GM18861 (cell line): ENCODE results near the gene GLTPD2.
"Not testable (repeated sequence)": the region's sequence is repeated elsewhere in the genome, so short reads cannot be mapped to it uniquely, and the experiment has no call there.

ENCODE experiments used
- ATAC-seq: cut with Tn5 transposase; IDR thresholded peaks from one replicate; pipeline ENCODE4 v1.9.1; 2021; ENCODE audit not compliant: unreplicated experiment

The GLTPD2 gene

DNA sequence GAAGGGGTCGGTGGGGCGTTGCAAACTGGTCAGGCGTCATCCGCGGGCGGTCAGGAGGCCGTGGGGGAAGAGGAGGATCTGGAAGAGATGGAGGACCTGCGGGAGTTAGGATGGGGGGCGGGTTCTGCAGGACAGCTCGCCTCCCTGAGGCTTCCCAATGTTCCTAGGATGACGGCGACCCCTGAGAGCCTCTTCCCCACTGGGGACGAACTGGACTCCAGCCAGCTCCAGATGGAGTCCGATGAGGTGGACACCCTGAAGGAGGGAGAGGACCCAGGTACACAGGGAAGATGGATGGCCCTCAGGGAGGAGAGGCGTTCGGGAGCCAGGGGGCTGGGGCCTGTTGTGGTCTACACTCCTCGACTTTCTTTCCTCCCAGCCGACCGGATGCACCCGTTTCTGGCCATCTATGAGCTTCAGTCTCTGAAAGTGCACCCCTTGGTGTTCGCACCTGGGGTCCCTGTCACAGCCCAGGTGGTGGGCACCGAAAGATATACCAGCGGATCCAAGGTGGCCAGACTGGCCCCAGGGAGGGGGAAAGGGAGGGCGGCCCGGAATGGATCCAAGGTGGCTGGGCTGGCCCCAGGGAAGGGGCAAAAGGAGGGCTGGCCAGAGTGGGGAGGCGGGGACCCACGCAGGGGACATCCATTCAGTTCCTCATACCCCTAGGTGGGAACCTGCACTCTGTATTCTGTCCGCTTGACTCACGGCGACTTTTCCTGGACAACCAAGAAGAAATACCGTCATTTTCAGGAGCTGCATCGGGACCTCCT lies 19.0 kb downstream of the GLTPD2 start:
- no peak for ATAC-seq

DNA sequence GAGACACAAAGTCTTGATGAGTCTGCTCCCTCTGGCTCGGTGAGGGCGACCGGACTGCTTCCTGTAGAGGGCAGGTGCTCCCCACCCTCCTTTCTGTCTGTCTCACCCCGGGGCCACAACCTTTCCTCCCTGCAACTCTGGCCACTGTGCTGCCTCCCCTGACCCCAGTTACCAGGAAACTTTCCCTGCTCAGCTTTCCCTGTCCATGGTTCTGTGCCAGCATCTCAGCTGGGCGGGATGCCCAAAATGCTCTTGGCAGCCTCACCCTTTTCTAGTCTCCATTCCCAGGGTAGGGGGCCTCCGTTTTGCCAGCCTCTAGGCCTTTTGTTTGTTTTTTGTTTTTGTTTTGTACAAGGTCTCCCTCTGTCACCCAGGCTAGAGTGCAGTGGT lies 19.6 kb downstream of the GLTPD2 start:
- ATAC-seq = no peak

GRCh38 chr17:4810696-4811290 lies 22.0 kb downstream of the GLTPD2 start:
- ATAC-seq = no peak

GRCh38 chr17:4811471-4811870 lies 22.7 kb downstream of the GLTPD2 start:
- no peak for ATAC-seq

DNA sequence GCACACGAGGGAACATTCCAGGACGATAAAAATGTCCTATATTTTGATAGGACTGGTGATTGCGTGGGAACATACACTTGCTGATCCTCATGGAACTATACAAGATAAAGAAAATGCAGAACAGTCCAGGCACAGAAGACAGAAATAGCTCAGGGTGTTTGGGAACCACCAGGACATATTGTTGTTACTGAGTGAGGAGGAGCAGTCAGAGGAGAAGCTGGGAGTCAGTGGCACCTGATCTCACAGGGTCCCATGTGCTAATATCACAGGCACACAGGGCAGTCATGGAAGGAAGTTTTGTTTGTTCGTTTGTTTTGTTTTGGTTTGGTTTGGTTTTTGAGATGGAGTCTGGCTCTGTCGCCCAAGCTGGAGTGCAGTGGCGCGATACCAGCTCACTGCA lies 23.9 kb downstream of the GLTPD2 start:
- ATAC-seq = no peak

- no peak for ATAC-seq
These were observed 26.4 kb downstream of the GLTPD2 start for GRCh38 chr17:4815043-4815675.

GRCh38 chr17:4816826-4817225 lies 28.1 kb downstream of the GLTPD2 start:
- ATAC-seq = no peak

DNA sequence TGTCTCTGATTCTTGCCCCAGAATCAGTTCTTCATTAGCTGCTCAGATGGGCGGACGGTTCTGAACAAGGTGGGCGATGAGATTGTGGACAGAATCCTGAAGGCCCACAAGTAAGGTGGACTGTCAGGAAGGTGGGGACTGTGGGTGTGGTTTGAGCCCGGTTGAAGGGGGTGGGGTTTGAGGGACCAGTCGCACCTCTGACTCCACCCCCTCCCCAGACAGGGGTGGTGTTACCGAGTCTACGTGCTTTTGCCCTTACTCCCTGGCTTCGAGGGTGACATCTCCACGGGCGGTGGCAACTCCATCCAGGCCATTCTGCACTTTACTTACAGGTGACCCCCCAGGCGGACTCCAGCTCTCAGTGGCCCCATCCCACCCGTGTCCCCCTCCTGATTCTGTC lies 29.5 kb downstream of the GLTPD2 start:
- no peak for ATAC-seq

DNA sequence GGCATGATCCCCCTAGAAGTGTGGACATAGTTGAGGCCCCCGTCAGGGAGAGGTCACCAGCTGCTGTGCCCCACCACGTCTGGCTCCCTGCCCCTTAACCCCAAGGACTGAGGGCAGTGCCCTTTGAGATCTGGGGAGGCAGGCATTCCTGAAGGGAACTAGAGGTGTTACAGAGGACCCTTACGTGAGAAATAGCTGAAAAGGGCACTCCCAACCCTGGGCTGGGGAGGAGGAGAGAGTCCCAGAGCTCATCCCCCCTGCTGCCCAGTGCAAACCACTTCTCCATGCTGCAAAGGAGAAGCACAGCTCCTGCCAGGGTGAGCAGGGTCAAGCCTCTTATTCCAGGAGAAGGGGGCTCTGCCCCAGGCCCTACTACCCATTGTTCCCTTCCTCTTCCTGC lies 34.1 kb downstream of the GLTPD2 start:
- no peak for ATAC-seq

GRCh38 chr17:4823373-4824089 lies 34.8 kb downstream of the GLTPD2 start:
- no peak for ATAC-seq

DNA sequence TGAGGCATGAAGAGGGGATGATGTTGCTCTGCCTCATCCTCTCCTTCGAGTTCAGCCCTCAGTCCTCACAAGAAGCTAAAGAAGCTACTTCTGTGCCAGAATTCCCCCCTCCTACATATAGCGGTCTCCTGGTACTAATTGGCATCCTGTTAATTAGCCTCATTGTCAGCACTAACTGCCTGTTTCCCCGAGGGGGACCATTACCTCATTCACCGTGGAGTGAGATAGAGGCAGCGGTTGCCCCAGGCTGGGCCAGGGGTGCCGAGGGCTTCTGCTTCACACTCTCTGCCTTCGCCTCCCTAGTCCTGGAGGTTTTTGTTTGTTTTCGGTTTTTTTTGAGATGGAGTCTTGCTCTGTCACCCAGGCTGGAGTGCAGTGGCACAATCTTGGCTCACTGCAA lies 38.6 kb downstream of the GLTPD2 start:
- no peak for ATAC-seq

- not testable (repeated sequence) for ATAC-seq
These were observed 44.0 kb downstream of the GLTPD2 start for GRCh38 chr17:4832829-4833177.

DNA sequence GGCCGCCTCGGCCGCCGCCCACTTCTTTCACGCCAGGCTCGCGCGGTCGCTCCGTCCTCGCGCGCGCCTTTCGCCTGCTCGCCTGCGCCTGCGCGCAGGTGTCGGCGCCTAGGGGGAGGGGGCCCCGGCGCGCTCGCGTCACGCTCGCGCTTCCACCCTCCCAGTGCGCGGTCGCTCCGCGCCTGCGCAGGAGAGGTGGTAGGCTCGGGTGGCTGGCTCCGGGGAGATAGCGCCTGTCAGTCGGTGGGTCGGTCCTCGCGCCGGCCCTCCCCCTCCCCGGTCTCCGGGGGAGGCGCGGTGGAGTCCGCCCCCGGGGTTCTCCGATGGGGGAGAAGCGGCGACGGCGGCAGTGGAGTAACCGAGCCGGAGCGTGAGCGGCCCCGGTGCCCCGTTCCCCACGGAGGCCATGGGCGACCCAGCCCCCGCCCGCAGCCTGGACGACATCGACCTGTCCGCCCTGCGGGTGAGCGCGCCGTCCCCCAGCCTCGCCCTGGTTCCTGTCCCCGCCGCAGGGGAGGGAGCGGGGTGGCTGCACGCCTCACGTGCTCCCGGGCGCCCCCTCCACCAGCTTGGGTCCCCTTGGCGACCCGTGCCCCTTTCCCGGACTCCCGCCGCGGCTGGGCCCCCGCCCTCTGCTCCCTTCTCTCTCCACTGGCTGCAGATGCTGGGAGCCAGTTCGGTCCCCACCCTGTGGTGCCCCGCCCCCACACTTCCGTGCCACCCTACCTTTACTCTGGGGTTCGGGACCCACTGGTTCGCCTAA lies 44.6 kb downstream of the GLTPD2 start, which contains the start of gene MINK1:
Gene MINK1 (plus strand): TSS at position 163 of the 763 bp plus-strand sequence. CDS start 244 bp downstream, at position 407.
- ATAC-seq = peak; percentile 87

DNA sequence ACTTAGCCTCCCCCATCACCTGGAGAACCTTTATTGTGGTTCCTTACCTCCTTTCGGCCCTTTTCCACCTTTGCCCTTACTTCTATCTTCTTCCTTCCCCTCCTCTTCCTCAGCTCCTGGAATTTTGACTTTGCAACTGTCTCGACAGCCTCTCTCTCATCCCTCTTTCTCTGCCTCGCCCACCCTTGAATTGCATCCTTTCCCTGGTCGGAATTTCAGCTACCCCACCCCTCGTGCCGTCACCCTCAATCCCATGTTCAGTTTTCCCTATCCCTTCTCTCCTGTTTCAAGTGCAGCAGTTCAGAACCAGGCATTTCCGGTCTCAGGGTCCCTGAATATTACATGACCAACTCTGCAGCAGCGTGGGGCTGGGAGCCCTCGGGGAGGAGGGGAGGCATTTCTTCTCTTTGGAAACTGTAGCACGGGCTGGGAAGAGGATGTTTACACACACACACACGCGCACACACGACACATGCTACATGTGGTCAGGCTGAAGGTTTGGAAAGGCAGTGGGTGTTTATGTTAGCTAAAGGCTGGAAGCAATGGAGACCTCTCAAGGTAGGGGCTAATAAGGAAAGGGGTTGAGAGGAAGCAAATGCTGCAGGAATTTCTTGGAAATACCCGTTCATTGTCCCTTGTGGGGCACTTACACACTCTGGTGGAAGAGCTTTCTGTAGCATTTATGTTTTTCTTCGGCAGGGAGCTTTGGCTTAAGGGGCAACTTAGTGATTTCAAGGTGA lies 45.3 kb downstream of the GLTPD2 start:
- ATAC-seq = no peak

DNA sequence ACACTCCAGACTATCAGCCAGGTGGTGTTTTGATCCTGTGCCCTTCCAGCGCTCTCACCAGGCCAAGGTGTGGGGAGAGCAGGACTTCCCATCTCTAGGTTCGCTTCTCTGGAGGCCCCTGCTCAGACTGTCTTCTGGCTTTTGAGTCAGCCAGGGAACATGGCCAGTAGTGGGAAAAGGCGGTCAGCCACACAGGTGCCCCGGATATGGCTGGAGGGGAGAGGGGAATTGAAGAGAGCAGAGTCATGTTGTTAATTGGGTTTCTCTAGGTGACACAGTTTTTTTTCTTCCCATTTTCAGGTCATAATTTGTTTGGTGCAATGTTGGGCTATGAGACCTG lies 45.9 kb downstream of the GLTPD2 start:
- no peak for ATAC-seq

DNA sequence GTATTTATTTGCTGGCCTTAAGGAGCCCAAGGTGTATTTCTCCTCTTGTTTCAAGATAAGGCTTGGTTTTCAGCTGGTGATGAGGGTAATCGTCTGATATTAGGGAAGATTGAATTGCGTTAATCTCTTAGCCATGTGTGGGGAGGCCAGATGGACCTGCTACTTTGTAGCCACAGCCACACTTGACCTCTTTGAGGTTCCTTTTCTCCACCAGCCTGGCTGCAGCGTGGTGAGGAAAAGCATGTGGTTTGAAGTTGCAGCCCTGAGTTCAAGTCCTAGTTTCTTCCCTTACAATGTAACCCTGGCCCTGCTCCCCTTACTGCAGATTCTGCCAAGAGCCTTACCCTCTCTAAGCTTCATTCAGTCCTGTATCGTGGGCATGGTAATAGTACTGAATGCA lies 47.5 kb downstream of the GLTPD2 start:
- no peak for ATAC-seq

- no peak for ATAC-seq
These were observed 48.9 kb downstream of the GLTPD2 start for GRCh38 chr17:4837471-4838308.

DNA sequence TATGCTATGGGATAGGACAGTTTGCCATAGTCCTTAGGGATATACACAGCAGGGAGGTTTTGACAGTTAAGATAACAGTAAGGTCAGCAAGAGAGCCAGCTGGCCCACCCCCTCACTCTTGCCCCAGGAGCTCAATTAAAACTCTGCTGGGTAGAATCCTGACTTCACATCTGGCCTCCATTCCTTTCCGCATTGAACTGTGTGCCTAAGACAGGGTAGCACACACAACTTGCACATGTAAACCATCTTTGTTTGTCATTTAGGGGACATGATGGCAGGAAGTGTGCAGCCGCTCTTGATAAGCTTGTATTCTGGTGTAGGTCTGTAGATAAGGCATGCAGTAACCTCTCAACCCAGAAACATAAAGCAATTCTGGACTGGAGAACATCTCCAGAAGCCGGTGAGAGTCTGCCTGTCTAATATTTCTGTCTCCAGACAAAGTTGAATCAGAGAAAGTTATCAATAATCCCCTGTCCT lies 49.6 kb downstream of the GLTPD2 start:
- no peak for ATAC-seq

DNA sequence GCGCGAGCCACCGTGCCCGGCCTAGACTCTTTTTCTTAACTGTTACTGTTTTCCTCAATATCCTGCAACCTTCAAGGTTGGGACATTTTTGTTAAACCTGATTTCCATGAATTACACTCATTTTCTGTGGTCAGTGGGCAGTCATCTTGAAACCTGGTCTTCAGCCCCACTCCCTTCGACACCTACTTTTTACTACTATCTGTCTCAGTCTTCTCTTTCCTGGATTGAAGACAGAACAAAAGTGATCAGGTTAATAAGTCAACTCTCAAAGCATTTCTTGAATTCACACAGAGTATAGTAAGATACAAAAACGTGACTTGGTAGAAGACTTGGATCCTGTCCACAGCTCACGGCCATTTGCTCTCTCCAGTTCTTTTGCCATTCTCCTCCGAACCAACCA lies 50.5 kb downstream of the GLTPD2 start:
- no peak for ATAC-seq
